GM21526 (cell line): ENCODE data around the gene PHF5A.
A peak's percentile ranks its signal among the peaks of the same experiment; 100 is the strongest.
"Not testable (repeated sequence)": the region's sequence is repeated elsewhere in the genome, so short reads cannot be mapped to it uniquely, and the experiment has no call there.

ENCODE experiments used
- ATAC-seq: cut with Tn5 transposase; IDR thresholded peaks from one replicate; pipeline ENCODE4 v1.9.1; 2021; ENCODE audit warnings: moderate library complexity; ENCODE audit not compliant: unreplicated experiment, low FRiP score

Gene PHF5A

GRCh38 chr22:41448189-41448808, 20.2 kb downstream of the PHF5A start:
- peak; percentile 45 for ATAC-seq

GRCh38 chr22:41447435-41448188, 20.9 kb downstream of the PHF5A start:
- ATAC-seq, result no peak

GRCh38 chr22:41446639-41447434, 21.7 kb downstream of the PHF5A start, which contains the start of gene TOB2:
Gene TOB2 (minus strand): TSS chr22:41446801. CDS start chr22:41437345, 9,456 bp downstream.
- peak; percentile 40 for ATAC-seq

GRCh38 chr22:41446057-41446501, 22.4 kb downstream of the PHF5A start:
- no peak for ATAC-seq

GRCh38 chr22:41445129-41446056, 23.1 kb downstream of the PHF5A start:
- ATAC-seq, result no peak

- peak; percentile 37 for ATAC-seq
Observed at GRCh38 chr22:41444360-41445128, 23.9 kb downstream of the PHF5A start.

GRCh38 chr22:41442240-41442792, 26.2 kb downstream of the PHF5A start:
- ATAC-seq, result no peak

GRCh38 chr22:41440511-41440910, 28.0 kb downstream of the PHF5A start:
- not testable (repeated sequence) for ATAC-seq

GRCh38 chr22:41437198-41437597, 31.3 kb downstream of the PHF5A start:
- no peak for ATAC-seq

GRCh38 chr22:41436322-41437113, 32.0 kb downstream of the PHF5A start:
- no peak for ATAC-seq

GRCh38 chr22:41435560-41435959, 32.9 kb downstream of the PHF5A start:
- ATAC-seq, result no peak

GRCh38 chr22:41434361-41435003, 34.0 kb downstream of the PHF5A start:
- ATAC-seq, result not testable (repeated sequence)

GRCh38 chr22:41433480-41433879, 35.0 kb downstream of the PHF5A start:
- not testable (repeated sequence) for ATAC-seq

GRCh38 chr22:41431656-41432055, 36.8 kb downstream of the PHF5A start:
- no peak for ATAC-seq

GRCh38 chr22:41429951-41430332, 38.5 kb downstream of the PHF5A start:
- ATAC-seq, result no peak

- no peak for ATAC-seq
Observed at GRCh38 chr22:41429232-41429950, 39.1 kb downstream of the PHF5A start.
